Right cardiac atrium (tissue), 5 donors: Measurements from ENCODE around the gene SLC5A8. TPM values are rescaled to one million over a fixed set of nuclear protein-coding genes. Genes with fewer than 3 reads are reported as not detected.

Experiments used
- ATAC-seq, 2 donors: fragments of 200-7000 bp; cut with Tn5 transposase; one replicate each; pipeline versions ENCODE4 v1.8.0 to v1.9.1; 2020; ENCODE audit warnings: moderate library complexity in 2 of 2, mild to moderate bottlenecking in 1 of 2
- DNase-seq, 3 donors: peaks; one replicate each; pipeline ENCODE4 v3.0.0-alpha.2; 2020
- H3K27ac ChIP-seq: one replicate; pipeline ENCODE4 v1.5.1; 2013; ENCODE audit warnings: mild to moderate bottlenecking, low read length, control low read depth, moderate library complexity
- H3K27me3 ChIP-seq: one replicate; pipeline ENCODE4 v1.6.1; 2013; ENCODE audit not compliant: control insufficient read depth, insufficient read depth
- H3K4me1 ChIP-seq: one replicate; pipeline ENCODE4 v1.6.1; 2013; ENCODE audit warnings: low read length; ENCODE audit not compliant: control insufficient read depth, insufficient read depth
- H3K4me3 ChIP-seq: one replicate; pipeline ENCODE4 v1.5.1; 2013; ENCODE audit warnings: low read length, control low read depth
- H3K9me3 ChIP-seq: one replicate; pipeline ENCODE4 v1.6.1; 2013; ENCODE audit warnings: low read length; ENCODE audit not compliant: control insufficient read depth
- WGBS: extraction: QIAGEN DNeasy Blood & Tissue Kit; methylation state at CpG from one replicate; pipeline ENCODE4 v1.1.7; 2013; 5-methylcytosine and 5-hydroxymethylcytosine counted together
- intact Hi-C, 4 donors: fragments of 100-400 bp; cut with DNase I; formaldehyde crosslinking; loops; one replicate each; pipeline versions ENCODE4 v1.11.0 to v1.14.0; 2022 to 2023
- long read RNA-seq, 4 donors: library from polyadenylated mRNA; unstranded; transcript quantifications; one replicate each; pipeline ENCODE4 v2.0.0, GENCODE V29; 2020 to 2021
- polyA plus RNA-seq: library from polyadenylated mRNA; stranded (reverse); fragments of 200-250 nt; gene quantifications from one replicate; pipeline ENCODE4 v1.2.3, GENCODE V29; 2013
- total RNA-seq, 4 donors: library from RNA; stranded (reverse); fragmentation: NEBNext Ultra II Directional; extraction: Animal tissue kit (Norgen Biotek cat#: 25700); gene quantifications; one replicate each; pipeline ENCODE4 v1.2.1, GENCODE V29; 2021
- donor health status: healthy with polysubstance abuse.
- donor health status: DM: no; HTN: yes; CAD: no.
- donor health status: DM: no; HTN: no; CAD: no.
- donor health status: DM: no; HTN: yes; CAD: no; lungs with severe emphysema.
- donor health status: DM: yes; HTN: yes; CAD: no.

SLC5A8 gene, protein sequence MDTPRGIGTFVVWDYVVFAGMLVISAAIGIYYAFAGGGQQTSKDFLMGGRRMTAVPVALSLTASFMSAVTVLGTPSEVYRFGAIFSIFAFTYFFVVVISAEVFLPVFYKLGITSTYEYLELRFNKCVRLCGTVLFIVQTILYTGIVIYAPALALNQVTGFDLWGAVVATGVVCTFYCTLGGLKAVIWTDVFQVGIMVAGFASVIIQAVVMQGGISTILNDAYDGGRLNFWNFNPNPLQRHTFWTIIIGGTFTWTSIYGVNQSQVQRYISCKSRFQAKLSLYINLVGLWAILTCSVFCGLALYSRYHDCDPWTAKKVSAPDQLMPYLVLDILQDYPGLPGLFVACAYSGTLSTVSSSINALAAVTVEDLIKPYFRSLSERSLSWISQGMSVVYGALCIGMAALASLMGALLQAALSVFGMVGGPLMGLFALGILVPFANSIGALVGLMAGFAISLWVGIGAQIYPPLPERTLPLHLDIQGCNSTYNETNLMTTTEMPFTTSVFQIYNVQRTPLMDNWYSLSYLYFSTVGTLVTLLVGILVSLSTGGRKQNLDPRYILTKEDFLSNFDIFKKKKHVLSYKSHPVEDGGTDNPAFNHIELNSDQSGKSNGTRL
- total RNA-seq (not detected), polyA plus RNA-seq (not detected)
- long read RNA-seq, donor 1: 0 reads
- long read RNA-seq, donor 2: 0 reads
- long read RNA-seq, donor 3: 0 reads
- long read RNA-seq, donor 4: 0 reads

DNA sequence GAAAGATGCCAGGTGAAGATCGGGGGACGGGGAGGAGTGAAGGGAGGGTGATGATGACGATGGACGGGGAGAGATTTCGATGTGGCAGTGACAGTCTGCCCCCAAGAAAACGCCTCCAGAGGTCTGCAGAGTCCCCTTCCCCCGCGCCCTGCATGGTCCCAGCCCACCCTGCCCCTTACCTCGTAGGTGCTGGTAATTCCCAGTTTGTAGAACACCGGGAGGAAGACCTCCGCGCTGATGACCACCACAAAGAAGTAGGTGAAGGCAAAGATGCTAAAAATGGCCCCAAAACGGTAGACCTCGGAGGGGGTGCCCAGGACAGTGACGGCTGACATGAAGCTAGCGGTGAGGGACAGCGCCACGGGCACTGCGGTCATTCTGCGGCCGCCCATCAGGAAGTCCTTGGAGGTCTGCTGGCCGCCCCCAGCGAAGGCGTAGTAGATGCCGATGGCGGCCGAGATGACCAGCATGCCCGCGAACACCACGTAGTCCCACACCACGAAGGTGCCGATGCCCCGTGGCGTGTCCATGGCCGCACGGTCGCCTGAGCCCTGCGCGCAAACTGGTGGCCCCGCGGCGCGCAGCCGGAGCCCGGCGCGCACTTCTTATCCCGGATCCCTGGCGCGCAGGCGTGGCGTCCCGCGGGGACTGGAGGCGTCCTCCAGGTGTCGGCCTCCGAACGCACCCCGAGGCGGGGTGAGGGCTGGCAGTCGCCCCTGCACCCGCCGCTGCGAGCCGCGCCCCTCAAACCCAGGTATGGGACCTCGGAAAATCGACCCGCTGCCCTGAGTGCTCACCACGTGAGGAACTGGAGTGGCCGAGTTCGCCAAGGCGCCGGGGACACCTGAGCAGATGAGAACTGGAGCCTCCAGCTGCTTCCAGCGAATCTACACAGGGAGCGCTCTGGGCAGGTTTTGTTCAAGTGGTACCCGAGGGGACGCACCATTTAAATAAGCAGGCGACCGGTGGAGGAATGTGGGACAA lies at the start of gene SLC5A8:
Gene SLC5A8, minus strand, starts transcription at position 920 of the 984 bp plus-strand sequence. Its CDS starts 390 bp downstream, at position 530.
- H3K27me3 ChIP-seq: peaks cover 8% of the 10 kb centered on the region
- peaks cover 3% of the 10 kb centered on the region for H3K4me1 ChIP-seq
- 6% methylated on average over 80 of the region's 80 CpGs for WGBS
- no peaks in the 10 kb centered on the region for H3K9me3 ChIP-seq
- DNase-seq (peak in 2 of 3 donors; percentile 35 to 45), ATAC-seq (no peak)
- intact Hi-C loops: no loop called here
- no peak within 1 kb of the TSS for H3K4me3 ChIP-seq
- H3K27ac ChIP-seq: no peak within 1 kb of the TSS

DNA sequence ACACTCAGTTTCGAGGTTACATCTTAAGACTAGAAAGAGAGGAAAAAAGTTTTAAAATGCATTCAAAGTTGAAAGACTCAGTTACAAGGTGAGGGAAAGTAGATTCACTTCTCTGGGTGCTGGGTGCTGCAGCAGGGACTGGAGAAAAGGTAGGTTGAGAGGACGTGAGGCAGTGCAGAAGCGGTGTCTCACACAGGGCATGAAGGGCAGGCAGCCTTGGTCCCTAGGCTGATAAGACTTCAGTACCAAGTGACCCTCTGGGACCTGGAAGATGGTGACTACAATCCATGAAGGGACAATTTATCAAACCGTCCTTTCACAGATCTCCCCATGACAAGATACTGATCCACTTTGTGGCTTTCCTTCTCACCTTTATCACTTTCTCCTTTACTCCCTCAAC lies 47.3 kb upstream of the SLC5A8 start:
- ATAC-seq (no peak), DNase-seq (no peak)
- Histone ChIP-seq H3K4me3 (no peak overlapping the region), H3K9me3 (peaks cover 2% of the 10 kb centered on the region), H3K4me1 (no peaks in the 10 kb centered on the region), H3K27me3 (no peaks in the 10 kb centered on the region), H3K27ac (no peak overlapping the region)
- intact Hi-C loops: no loop called here
- 80% methylated on average over 4 of the region's 4 CpGs for WGBS

DNA sequence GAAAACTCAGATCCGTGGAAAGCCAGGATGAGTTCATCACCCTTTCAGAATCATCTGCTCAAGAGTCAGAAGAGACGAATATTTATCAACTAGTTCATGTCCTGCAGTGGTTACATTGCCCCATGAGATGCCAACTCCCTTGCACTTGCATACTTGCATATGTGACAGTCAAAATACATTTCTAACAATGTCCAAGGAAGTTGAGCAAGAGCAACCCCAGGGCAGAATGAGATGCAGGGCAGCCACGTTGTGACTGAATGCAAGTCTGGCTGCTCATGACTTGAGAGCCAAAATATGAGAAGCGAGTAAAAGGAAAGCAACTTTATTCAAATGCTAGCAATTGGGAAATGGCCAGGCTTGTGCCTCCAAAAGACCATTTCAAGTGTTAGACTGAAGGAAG lies 46.2 kb upstream of the SLC5A8 start:
- DNase-seq (no peak), ATAC-seq (no peak)
- Histone ChIP-seq H3K27ac (no peak overlapping the region), H3K4me1 (no peaks in the 10 kb centered on the region), H3K9me3 (peaks cover 2% of the 10 kb centered on the region), H3K4me3 (no peak overlapping the region), H3K27me3 (no peaks in the 10 kb centered on the region)
- intact Hi-C loops: no loop called here
- 50% methylated on average over 4 of the region's 4 CpGs for WGBS

DNA sequence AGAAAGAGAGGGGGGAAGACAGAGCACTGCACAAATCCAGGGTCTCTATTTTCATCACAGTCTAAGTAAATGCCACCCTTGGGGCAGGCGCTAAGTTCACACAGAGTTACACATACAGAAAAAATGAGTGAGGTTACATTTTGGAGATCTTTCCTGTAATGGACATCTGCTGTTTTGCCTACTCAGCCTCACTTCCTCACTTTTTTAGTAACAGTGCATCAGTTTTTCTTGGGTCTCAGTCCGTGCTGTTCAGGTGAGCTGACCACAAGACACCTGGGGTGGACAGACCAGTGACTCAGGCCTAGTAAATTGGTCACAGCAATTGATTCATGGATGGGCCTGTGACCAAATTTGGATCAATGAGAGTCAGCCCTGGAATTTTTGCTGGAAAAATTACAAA lies 33.6 kb upstream of the SLC5A8 start:
- no peaks in the 10 kb centered on the region for H3K4me1 ChIP-seq
- H3K27ac ChIP-seq: no peak overlapping the region
- intact Hi-C loops: no loop called here
- H3K27me3 ChIP-seq: no peaks in the 10 kb centered on the region
- no peak overlapping the region for H3K4me3 ChIP-seq
- 82% methylated on average over 2 of the region's 2 CpGs for WGBS
- DNase-seq: no peak
- ATAC-seq: no peak
- H3K9me3 ChIP-seq: peaks cover 1% of the 10 kb centered on the region

DNA sequence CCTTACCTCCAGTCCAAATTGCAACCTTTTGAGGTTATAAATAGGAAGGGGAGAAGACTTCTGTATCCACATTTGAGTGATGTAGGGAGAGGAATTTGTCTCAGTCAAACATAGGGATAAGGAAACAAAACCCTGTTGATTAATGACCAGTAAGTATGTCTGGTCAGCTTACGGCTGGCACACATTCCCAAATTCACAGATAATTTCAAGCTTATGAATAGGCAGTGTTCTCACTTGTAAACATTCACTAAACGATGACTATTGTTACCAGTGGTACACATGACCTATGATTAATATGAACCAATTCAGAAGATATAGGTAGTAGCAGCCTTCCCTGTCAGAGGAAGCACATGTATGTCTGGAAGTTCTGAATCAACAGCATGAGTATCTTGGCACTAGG lies 33.0 kb upstream of the SLC5A8 start:
- 42% methylated on average over 2 of the region's 2 CpGs for WGBS
- ATAC-seq: no peak
- Histone ChIP-seq H3K9me3 (peaks cover 1% of the 10 kb centered on the region), H3K27me3 (no peaks in the 10 kb centered on the region), H3K4me1 (no peaks in the 10 kb centered on the region), H3K4me3 (no peak overlapping the region), H3K27ac (no peak overlapping the region)
- no peak for DNase-seq
- intact Hi-C loops: no loop called here

DNA sequence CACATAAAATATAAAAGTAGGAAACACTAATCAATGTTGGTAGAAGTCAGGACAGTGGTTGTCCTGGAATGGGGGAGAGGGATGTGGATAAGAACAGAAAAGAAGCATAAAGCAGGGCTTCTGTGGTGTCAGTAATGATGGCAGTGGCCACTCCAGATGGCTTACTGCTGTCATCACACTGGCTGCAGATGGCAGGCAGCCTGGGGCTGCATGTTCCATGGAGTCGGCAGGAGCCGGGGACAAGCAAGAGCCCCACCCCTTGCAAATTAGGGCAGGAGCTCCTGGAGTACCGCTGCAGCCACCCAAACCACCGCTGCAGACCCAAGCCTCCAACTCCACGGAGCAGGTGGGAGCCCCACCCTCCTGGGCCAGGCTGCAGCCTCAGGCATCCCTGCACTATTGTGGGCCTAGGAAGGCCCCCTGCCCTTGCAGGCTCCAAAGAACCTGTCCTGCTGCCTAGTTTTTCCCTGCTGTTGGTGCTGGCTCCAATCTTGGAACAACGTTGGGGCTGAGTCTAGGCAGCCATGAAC lies 28.8 kb upstream of the SLC5A8 start:
- H3K27ac ChIP-seq: no peak overlapping the region
- intact Hi-C loops: no loop called here
- no peaks in the 10 kb centered on the region for H3K4me1 ChIP-seq
- no peaks in the 10 kb centered on the region for H3K27me3 ChIP-seq
- WGBS: 47% methylated on average over 6 of the region's 6 CpGs
- DNase-seq (peak; percentile 22 to 68 (median 63)), ATAC-seq (peak; percentile 29 to 47)
- peaks cover 1% of the 10 kb centered on the region for H3K9me3 ChIP-seq
- no peak overlapping the region for H3K4me3 ChIP-seq

DNA sequence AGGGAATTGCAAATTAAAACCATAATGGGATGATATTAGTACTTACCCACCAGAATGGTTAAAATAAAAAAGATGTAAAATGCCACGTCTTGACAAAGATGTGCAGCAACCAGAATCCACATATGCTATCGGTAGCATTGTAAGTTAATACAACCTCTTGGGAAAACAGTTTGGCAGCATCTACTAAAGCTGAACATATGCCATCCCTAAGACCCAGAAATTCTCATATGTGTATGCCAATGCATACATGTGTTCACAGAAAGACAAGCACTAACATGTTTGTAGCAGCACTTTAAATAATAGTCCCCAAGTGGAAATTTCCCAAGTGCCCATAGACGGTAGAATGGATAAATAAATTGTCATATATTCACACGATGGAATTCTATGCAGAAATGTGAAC lies 28.3 kb upstream of the SLC5A8 start:
- no peak overlapping the region for H3K4me3 ChIP-seq
- H3K27ac ChIP-seq: no peak overlapping the region
- WGBS: 61% methylated on average over 4 of the region's 4 CpGs
- no peaks in the 10 kb centered on the region for H3K4me1 ChIP-seq
- no peak for ATAC-seq
- DNase-seq: no peak
- intact Hi-C loops: no loop called here
- H3K27me3 ChIP-seq: no peaks in the 10 kb centered on the region
- peaks cover 1% of the 10 kb centered on the region for H3K9me3 ChIP-seq

DNA sequence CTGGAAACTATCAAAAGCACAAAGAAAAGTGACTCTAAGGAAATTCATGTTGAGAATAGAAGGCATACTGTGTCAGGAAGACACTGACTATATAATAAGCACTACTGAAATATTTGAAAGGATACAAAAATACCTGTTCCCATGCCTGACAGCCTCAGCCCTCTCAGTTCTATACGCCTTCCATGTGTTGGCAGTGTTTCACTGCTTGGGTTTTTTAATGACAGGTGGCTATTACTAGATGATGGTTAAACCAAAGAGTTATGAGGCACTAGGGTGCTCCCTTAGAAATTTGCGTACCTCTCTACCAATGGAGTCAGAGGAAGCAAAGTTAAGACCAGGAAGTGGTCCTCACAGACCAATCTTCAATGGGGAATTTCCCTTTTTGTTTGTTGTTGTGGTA lies 25.6 kb upstream of the SLC5A8 start:
- ATAC-seq (no peak), DNase-seq (no peak)
- 78% methylated on average over 2 of the region's 2 CpGs for WGBS
- H3K4me1 ChIP-seq: no peaks in the 10 kb centered on the region
- no peak overlapping the region for H3K27ac ChIP-seq
- no peaks in the 10 kb centered on the region for H3K27me3 ChIP-seq
- H3K4me3 ChIP-seq: no peak overlapping the region
- intact Hi-C loops: no loop called here
- H3K9me3 ChIP-seq: no peaks in the 10 kb centered on the region

DNA sequence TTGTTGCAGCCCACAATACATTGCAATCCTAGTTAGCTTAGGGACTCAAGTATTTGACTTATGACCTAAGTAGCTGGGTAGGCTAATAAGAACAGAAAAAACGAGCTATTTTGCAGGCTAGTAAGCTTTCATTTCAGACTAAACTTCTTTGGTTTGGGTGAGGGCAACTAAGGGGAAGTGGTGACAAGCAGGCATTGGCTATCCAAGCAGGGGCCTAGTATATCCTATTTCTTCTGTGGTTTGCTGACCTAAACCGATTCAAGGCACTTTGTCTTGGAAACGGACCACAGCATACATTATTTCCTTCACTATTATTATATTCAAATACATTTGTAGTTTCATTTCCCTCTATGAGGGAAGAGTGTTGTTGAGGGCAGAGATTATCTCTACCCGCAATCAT lies 21.6 kb upstream of the SLC5A8 start:
- DNase-seq (no peak), ATAC-seq (no peak)
- H3K4me1 ChIP-seq: no peaks in the 10 kb centered on the region
- intact Hi-C loops: no loop called here
- no peaks in the 10 kb centered on the region for H3K27me3 ChIP-seq
- H3K27ac ChIP-seq: no peak overlapping the region
- H3K9me3 ChIP-seq: no peaks in the 10 kb centered on the region
- no peak overlapping the region for H3K4me3 ChIP-seq
- 71% methylated on average over 4 of the region's 4 CpGs for WGBS

DNA sequence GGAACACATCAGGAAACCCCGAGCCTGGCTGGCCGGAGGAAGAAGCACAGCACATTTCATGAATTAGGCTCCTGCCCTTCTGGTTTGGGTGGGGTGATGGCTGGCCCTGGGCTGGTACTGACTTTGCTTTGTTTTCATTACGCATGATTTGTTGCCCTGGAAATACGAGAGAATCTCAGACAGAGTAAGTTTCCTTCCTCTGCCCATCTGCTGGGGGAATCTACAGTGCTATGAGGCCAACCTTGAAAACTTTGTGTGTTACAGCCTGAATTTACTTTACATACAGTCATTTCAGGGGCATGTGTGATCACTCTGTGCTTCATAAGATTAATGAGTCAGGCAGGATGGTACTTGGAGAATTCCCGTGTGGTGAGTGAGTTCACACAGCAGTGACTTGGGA lies 20.5 kb upstream of the SLC5A8 start:
- Histone ChIP-seq H3K27ac (no peak overlapping the region), H3K4me3 (no peak overlapping the region), H3K4me1 (no peaks in the 10 kb centered on the region), H3K27me3 (no peaks in the 10 kb centered on the region), H3K9me3 (no peaks in the 10 kb centered on the region)
- WGBS: 61% methylated on average over 5 of the region's 5 CpGs
- DNase-seq: no peak
- intact Hi-C loops: no loop called here
- peak in 1 of 2 donors; percentile 26 for ATAC-seq
